GM12875 (cell line): Measurements from ENCODE around the gene IQCK.
A peak's percentile ranks its signal among the peaks of the same experiment; 100 is the strongest.

Source experiments
- H3K4me3 ChIP-seq: one replicate; pipeline ENCODE4 v1.5.1; 2011; ENCODE audit warnings: low read depth, low read length, control low read depth
- CTCF ChIP-seq: IDR thresholded peaks from 2 replicates; pipeline ENCODE4 v1.5.1; 2011; ENCODE audit warnings: low read depth, mild to moderate bottlenecking, control low read depth, inconsistent platforms, low read length, moderate library complexity, borderline replicate concordance; ENCODE audit not compliant: insufficient read depth

IQCK gene

GRCh38 chr16:19717314-19717713 lies 757 bp upstream of the IQCK start:
- H3K4me3 ChIP-seq = peak overlapping the region; percentile 69
- TF ChIP-seq CTCF = no peak

- TF ChIP-seq CTCF = no peak
- H3K4me3 ChIP-seq = peak overlapping the region; percentile 69
These were observed 524 bp downstream of the IQCK start for GRCh38 chr16:19718624-19718965.

GRCh38 chr16:19722269-19722952 lies 4.3 kb downstream of the IQCK start:
- H3K4me3 ChIP-seq = no peak overlapping the region
- no peak for TF ChIP-seq CTCF

- H3K4me3 ChIP-seq = no peak overlapping the region
- TF ChIP-seq CTCF = no peak
These were observed 4.9 kb downstream of the IQCK start for GRCh38 chr16:19722981-19723380.

- TF ChIP-seq CTCF = no peak
- no peak overlapping the region for H3K4me3 ChIP-seq
These were observed 10.5 kb downstream of the IQCK start for GRCh38 chr16:19728636-19728965.

GRCh38 chr16:19733551-19733950 lies 15.5 kb downstream of the IQCK start:
- no peak overlapping the region for H3K4me3 ChIP-seq
- no peak for TF ChIP-seq CTCF

- H3K4me3 ChIP-seq = no peak overlapping the region
- TF ChIP-seq CTCF = no peak
These were observed 17.2 kb downstream of the IQCK start for GRCh38 chr16:19735074-19735867.
